ENCODE results near the gene TMEM30B.

TMEM30B gene, protein sequence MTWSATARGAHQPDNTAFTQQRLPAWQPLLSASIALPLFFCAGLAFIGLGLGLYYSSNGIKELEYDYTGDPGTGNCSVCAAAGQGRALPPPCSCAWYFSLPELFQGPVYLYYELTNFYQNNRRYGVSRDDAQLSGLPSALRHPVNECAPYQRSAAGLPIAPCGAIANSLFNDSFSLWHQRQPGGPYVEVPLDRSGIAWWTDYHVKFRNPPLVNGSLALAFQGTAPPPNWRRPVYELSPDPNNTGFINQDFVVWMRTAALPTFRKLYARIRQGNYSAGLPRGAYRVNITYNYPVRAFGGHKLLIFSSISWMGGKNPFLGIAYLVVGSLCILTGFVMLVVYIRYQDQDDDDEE

DNA sequence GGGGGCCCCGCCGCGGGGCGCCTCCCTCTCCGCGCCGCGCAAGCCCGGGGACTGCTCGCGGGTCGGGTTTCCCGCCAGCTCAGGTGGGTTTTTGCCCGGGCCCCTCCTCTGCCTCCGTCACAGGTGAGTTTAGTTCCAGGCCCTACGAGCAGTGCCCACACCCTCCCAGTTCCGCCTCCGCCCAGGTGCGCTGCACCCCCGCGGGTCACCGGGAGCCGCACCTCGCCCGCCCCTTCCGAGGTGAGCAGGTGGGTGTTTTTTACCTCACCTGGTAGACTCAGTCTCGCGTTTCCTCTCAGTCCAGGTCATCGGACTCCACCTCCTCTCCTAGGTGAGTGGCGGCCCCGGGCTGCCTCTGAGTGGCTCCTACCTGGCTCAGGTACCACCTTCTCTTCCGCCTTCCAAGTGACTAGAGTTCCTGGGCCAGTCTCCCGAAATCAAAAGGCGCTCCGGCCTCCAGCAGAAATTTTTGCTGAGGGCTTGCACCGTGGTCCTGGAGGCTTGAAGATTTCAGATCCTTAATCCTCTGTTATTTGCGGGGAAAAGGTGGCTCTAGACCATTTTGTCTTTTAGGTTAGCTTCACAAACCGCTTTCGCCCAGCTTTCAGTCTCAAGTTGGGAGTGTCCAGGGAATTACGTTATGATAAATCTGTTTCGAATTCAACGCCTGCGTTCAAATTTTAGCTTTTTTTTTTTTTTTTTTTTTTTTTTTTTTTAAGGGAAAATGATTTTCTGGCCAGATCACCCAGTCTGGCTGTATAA is at the start of gene TMEM30B:
TSS of gene TMEM30B (minus strand) at position 153 of the 762 bp plus-strand sequence. CDS start 191 bp downstream, outside the sequence.
- H3K4me3 ChIP-seq (ENCODE audit: low read depth, low read length), result peak within 1 kb of the TSS; percentile 45
- POLR2A ChIA-PET, result interaction anchor here (0.7 kb wide), 1 partner anchor 1098 kb away, joined by 3 read pairs; no protein-coding TSS in a partner anchor
- CTCF ChIA-PET, result interaction anchor here (1.3 to 9.3 kb wide), 4 partner anchors 13 to 950 kb away, joined by 3 to 97 read pairs (median 48); no protein-coding TSS in a partner anchor
- no peak for DNase-seq (ENCODE audit: low read depth, low spot score)
- TF ChIP-seq, protein P1, sequence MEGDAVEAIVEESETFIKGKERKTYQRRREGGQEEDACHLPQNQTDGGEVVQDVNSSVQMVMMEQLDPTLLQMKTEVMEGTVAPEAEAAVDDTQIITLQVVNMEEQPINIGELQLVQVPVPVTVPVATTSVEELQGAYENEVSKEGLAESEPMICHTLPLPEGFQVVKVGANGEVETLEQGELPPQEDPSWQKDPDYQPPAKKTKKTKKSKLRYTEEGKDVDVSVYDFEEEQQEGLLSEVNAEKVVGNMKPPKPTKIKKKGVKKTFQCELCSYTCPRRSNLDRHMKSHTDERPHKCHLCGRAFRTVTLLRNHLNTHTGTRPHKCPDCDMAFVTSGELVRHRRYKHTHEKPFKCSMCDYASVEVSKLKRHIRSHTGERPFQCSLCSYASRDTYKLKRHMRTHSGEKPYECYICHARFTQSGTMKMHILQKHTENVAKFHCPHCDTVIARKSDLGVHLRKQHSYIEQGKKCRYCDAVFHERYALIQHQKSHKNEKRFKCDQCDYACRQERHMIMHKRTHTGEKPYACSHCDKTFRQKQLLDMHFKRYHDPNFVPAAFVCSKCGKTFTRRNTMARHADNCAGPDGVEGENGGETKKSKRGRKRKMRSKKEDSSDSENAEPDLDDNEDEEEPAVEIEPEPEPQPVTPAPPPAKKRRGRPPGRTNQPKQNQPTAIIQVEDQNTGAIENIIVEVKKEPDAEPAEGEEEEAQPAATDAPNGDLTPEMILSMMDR (IDR thresholded peaks at IDR 0.05; ENCODE audit: insufficient read depth, low read length, missing control alignments), result no peak

GRCh38 chr14:61330511-61330910 is 49.4 kb upstream of the TMEM30B start:
- TF ChIP-seq, protein P1 (IDR thresholded peaks at IDR 0.05; ENCODE audit: insufficient read depth, low read length, missing control alignments), result no peak
- ChIA-PET CTCF (no interaction called here), POLR2A (no interaction called here)
- DNase-seq (ENCODE audit: low read depth, low spot score), result no peak
- no peak overlapping the region for H3K4me3 ChIP-seq (ENCODE audit: low read depth, low read length)

DNA sequence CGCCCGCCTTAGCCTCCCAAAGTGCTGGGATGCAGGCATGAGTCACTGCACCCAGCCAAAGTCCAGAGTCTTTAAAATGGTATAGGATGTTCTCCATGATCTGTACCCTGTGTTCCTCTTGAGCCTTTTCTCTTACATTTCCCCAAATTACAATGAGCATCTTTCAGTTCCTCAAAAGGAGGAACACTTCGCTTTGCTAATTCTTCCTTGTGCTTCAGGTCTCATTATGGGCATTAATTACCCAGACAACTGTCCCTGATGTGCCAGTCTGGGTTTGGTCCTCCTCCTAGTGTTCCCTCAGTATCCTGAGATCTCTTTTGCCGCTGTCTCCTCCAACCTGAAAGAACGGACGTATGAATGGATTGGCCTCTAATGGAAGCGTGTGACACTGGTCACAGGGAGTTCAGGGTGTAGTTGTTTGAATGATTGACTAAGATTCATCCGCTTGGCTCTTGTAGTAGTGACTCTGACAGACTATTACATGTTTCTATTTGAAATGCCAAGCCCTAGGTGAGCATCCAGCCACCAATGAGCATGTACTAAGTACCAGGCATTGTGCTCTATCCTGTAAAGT is 48.4 kb upstream of the TMEM30B start:
- no peak for DNase-seq (ENCODE audit: low read depth, low spot score)
- TF ChIP-seq, protein P1 (IDR thresholded peaks at IDR 0.05; ENCODE audit: insufficient read depth, low read length, missing control alignments), result no peak
- CTCF ChIA-PET, result no interaction called here

GRCh38 chr14:61328626-61329262 is 47.6 kb upstream of the TMEM30B start:
- ChIA-PET CTCF (no interaction called here), POLR2A (no interaction called here)
- no peak for DNase-seq (ENCODE audit: low read depth, low spot score)
- no peak overlapping the region for H3K4me3 ChIP-seq (ENCODE audit: low read depth, low read length)
- TF ChIP-seq, protein P1 (IDR thresholded peaks at IDR 0.05; ENCODE audit: insufficient read depth, low read length, missing control alignments), result no peak

More for the DNA sequence above, 48.4 kb upstream of the TMEM30B start:
- POLR2A ChIA-PET, result no interaction called here
- H3K4me3 ChIP-seq (ENCODE audit: low read depth, low read length), result no peak overlapping the region

DNA sequence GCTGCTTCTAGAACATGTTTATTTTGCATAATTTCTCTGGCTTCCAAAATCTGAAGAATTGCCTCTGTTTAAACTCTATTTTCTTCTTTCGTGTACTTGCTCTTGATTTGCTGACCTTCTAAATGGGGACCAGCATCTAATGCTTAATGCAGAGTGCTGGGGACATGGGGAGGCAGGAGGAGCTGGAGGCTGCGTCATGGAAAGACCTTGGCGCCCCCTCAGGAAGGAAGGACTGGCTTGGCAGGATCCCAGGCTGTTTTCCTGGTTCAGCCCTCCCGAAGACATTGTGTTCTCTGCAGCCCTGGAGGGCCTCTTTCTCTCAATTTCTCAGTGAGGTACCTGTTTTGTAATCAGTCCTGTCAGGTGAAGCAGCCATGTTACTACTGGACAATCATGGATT is 45.7 kb upstream of the TMEM30B start:
- TF ChIP-seq, protein P1 (IDR thresholded peaks at IDR 0.05; ENCODE audit: insufficient read depth, low read length, missing control alignments), result no peak
- no peak overlapping the region for H3K4me3 ChIP-seq (ENCODE audit: low read depth, low read length)
- DNase-seq (ENCODE audit: low read depth, low spot score), result no peak
- POLR2A ChIA-PET, result no interaction called here
- CTCF ChIA-PET, result no interaction called here
